ENCODE results near the gene AFAP1L1.

The AFAP1L1 gene

DNA sequence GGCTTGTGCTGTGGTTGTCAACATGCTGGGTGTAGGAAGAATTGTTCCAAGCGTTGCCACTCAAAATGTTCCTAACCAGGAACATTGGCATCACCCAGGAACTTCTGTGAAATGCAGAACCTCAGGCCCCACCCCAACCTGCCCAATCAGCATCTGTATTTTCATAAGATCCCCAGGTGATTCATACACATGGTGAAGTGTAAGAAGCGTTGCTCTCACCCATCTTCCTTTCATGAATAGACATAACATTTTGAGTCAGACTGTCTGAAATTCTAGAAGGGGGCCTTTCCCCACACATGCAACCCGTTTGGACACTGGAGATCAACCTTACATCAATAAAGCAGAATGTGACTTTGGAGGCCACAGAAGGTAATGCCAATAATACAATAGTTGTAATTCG is 9.3 kb upstream of the AFAP1L1 start:
- TF ChIP-seq ZNF384 (IDR thresholded peaks at IDR 0.05) (no peak), ARNT (IDR thresholded peaks at IDR 0.05) (no peak), CTBP1 (IDR thresholded peaks at IDR 0.05; ENCODE audit: borderline replicate concordance) (no peak), LEF1 (IDR thresholded peaks at IDR 0.05; ENCODE audit: borderline replicate concordance) (no peak), FOXK2 (IDR thresholded peaks at IDR 0.05) (no peak), FOXM1 (IDR thresholded peaks at IDR 0.05; ENCODE audit: borderline replicate concordance) (no peak), ELF4 (IDR thresholded peaks at IDR 0.05) (no peak), HDGF (IDR thresholded peaks at IDR 0.05; ENCODE audit: borderline replicate concordance) (no peak), SUZ12 (IDR thresholded peaks at IDR 0.05) (no peak), TARDBP (IDR thresholded peaks at IDR 0.05) (no peak), SP1 (IDR thresholded peaks at IDR 0.05) (no peak), L3MBTL2 (conservative IDR thresholded peaks at IDR 0.05) (no peak), BHLHE40 (IDR thresholded peaks at IDR 0.05; ENCODE audit: borderline replicate concordance) (no peak), NFRKB (IDR thresholded peaks at IDR 0.05) (no peak)
- TF ChIP-seq, protein P1, sequence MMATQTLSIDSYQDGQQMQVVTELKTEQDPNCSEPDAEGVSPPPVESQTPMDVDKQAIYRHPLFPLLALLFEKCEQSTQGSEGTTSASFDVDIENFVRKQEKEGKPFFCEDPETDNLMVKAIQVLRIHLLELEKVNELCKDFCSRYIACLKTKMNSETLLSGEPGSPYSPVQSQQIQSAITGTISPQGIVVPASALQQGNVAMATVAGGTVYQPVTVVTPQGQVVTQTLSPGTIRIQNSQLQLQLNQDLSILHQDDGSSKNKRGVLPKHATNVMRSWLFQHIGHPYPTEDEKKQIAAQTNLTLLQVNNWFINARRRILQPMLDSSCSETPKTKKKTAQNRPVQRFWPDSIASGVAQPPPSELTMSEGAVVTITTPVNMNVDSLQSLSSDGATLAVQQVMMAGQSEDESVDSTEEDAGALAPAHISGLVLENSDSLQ (IDR thresholded peaks at IDR 0.05), result no peak
- POLR2A ChIA-PET, result no interaction called here
- CTCF ChIA-PET, result no interaction called here
- no peak for DNase-seq (ENCODE audit: extremely low spot score)

DNA sequence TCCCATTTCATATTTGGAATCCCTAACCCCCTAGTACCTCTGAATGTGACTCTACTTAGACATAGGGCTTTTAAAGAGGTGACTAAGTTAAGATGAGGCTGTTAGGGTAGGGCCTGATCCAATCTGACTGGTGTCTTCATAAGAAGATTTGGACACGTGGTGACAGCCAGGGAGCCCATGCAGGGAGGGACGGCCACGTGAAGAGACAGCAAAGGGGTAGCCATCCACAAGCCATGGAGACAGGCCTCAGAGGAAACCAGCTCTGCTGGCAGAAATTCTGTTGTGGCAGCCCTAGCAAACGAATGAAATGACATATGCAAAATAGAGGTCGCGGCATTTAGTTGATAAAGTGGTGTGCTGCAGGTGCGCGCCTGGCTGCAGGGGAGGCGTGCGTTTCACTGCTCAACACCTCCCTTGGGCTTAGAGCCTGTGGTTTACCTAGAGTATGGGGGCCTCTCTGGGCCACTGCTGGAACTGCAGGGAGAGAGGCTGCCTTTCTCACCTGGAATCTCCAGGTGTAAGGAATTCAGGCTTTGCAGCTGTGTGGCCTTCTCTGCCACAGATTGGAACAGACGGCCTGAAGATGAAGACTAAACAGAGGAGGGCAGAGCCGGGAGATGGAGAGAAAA is 7.1 kb upstream of the AFAP1L1 start:
- no peak for TF ChIP-seq L3MBTL2 (conservative IDR thresholded peaks at IDR 0.05)
- no peak for TF ChIP-seq TARDBP (IDR thresholded peaks at IDR 0.05)
- no peak for TF ChIP-seq LEF1 (IDR thresholded peaks at IDR 0.05; ENCODE audit: borderline replicate concordance)
- no peak for TF ChIP-seq ZNF384 (IDR thresholded peaks at IDR 0.05)
- DNase-seq (ENCODE audit: extremely low spot score), result peak; percentile 39
- ChIA-PET POLR2A (no interaction called here), CTCF (interaction anchor here (0.7 to 2.3 kb wide), 8 partner anchors 7 to 170 kb away, joined by 3 to 9 read pairs (median 4); partner anchors contain the start of gene ABLIM3)

DNA sequence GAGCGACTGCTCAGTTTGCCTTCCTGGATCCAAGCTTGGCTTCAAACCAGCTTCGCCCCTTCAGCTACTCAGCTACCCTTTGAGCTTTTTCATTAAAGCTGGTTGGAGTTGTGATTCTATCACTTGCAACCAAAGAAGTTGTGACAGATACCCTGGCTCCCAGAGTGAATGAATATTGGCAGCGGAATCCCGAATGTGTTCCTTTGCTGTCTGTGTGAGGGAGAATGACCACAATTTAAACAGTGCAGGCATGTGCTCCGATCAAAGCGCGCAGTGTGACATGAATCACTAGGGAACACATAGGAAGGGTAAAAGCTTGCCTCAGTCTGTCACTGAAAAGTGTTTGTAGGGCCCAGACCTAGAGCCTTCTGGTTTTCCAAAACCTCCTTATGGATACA is 6.6 kb upstream of the AFAP1L1 start:
- TF ChIP-seq LEF1 (IDR thresholded peaks at IDR 0.05; ENCODE audit: borderline replicate concordance) (no peak), ZNF384 (IDR thresholded peaks at IDR 0.05) (no peak), ARNT (IDR thresholded peaks at IDR 0.05) (no peak), SUZ12 (IDR thresholded peaks at IDR 0.05) (no peak), BHLHE40 (IDR thresholded peaks at IDR 0.05; ENCODE audit: borderline replicate concordance) (no peak), FOXM1 (IDR thresholded peaks at IDR 0.05; ENCODE audit: borderline replicate concordance) (no peak), FOXA1 (IDR thresholded peaks at IDR 0.05) (no peak), TARDBP (IDR thresholded peaks at IDR 0.05) (no peak), ELF4 (IDR thresholded peaks at IDR 0.05) (no peak), SP1 (IDR thresholded peaks at IDR 0.05) (no peak), FOXK2 (IDR thresholded peaks at IDR 0.05) (no peak), HDGF (IDR thresholded peaks at IDR 0.05; ENCODE audit: borderline replicate concordance) (no peak), NFRKB (IDR thresholded peaks at IDR 0.05) (no peak), CTBP1 (IDR thresholded peaks at IDR 0.05; ENCODE audit: borderline replicate concordance) (no peak), L3MBTL2 (conservative IDR thresholded peaks at IDR 0.05) (no peak)
- TF ChIP-seq, protein P1 (IDR thresholded peaks at IDR 0.05), result no peak

DNA sequence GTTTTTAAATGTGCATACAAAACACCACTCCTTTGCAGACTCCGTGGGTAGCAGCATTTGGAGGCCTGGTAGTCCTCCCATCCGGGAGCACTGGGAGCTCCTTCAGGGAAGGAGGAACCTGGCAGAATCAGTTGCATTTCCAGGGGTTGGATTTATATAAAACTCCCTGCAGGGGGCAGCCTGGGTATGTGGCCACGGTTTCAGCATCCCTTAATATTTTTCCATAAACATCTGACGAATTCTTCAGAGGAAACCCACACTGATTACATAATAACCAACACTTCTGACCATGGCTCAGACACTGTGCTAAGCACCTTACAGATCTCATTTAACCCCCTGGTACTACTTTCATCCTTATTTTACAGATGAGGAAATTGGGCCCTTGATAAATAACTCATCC is 6.1 kb upstream of the AFAP1L1 start:
- ChIA-PET CTCF (interaction anchor here (0.7 to 2.3 kb wide), 10 partner anchors 8 to 169 kb away, joined by 3 to 9 read pairs (median 4); partner anchors contain the start of gene ABLIM3), POLR2A (no interaction called here)
- peak; percentile 23 for DNase-seq (ENCODE audit: extremely low spot score)

More for the DNA sequence above, 6.6 kb upstream of the AFAP1L1 start:
- no peak for DNase-seq (ENCODE audit: extremely low spot score)
- ChIA-PET POLR2A (no interaction called here), CTCF (interaction anchor here (0.7 to 2.3 kb wide), 11 partner anchors 8 to 170 kb away, joined by 3 to 9 read pairs (median 4); partner anchors contain the start of gene ABLIM3)

DNA sequence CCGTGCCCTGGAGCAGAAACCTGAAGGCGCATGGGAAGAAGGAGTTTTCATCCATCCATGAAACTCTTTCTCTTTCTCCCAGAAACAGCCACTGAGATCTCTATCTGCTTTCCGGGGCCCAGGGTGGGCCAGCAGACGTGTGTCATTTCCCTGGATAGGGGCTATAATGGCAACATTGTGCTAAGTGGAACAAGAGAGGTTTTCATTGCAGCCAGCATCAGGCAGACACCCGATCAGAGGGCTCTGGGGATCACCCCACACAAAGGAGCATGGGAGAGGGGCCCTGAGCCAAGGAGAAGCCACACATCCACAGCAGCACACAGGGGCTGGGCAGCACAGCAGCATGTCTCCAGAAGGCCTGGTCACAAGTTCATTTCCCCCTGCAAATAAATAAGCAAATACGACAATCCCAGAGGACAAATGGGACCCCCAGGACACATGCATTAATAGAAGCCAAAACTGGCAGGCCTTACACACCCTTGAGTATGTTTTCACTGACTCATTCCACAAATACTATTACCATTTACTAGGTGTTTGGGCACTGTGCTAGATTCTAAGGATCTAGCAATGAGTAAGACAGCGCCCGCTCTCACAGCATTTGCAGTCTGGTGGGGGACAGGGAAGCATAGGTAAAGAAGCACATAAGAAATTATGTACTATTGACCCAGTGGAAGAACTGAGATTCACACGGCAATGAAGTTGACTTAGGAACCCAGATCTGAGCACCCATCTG is 4.3 kb upstream of the AFAP1L1 start:
- no peak for DNase-seq (ENCODE audit: extremely low spot score)
- POLR2A ChIA-PET, result no interaction called here
- CTCF ChIA-PET, result interaction anchor here (1.2 to 1.3 kb wide), 2 partner anchors 14 to 153 kb away, joined by 3 to 5 read pairs; no protein-coding TSS in a partner anchor
- no peak for TF ChIP-seq FOXM1 (IDR thresholded peaks at IDR 0.05; ENCODE audit: borderline replicate concordance)
- no peak for TF ChIP-seq ZNF384 (IDR thresholded peaks at IDR 0.05)
- TF ChIP-seq ARNT (IDR thresholded peaks at IDR 0.05), result no peak
- no peak for TF ChIP-seq TARDBP (IDR thresholded peaks at IDR 0.05)
- no peak for TF ChIP-seq FOXA1 (IDR thresholded peaks at IDR 0.05)
- no peak for TF ChIP-seq CTBP1 (IDR thresholded peaks at IDR 0.05; ENCODE audit: borderline replicate concordance)
- no peak for TF ChIP-seq NFRKB (IDR thresholded peaks at IDR 0.05)
- TF ChIP-seq FOXK2 (IDR thresholded peaks at IDR 0.05), result no peak
- no peak for TF ChIP-seq ELF4 (IDR thresholded peaks at IDR 0.05)
- TF ChIP-seq, protein P1 (IDR thresholded peaks at IDR 0.05), result no peak
- no peak for TF ChIP-seq HDGF (IDR thresholded peaks at IDR 0.05; ENCODE audit: borderline replicate concordance)
- TF ChIP-seq SUZ12 (IDR thresholded peaks at IDR 0.05), result no peak
- no peak for TF ChIP-seq LEF1 (IDR thresholded peaks at IDR 0.05; ENCODE audit: borderline replicate concordance)
- TF ChIP-seq L3MBTL2 (conservative IDR thresholded peaks at IDR 0.05), result no peak
- no peak for TF ChIP-seq BHLHE40 (IDR thresholded peaks at IDR 0.05; ENCODE audit: borderline replicate concordance)
- no peak for TF ChIP-seq SP1 (IDR thresholded peaks at IDR 0.05)

More for the DNA sequence above, 6.1 kb upstream of the AFAP1L1 start:
- TF ChIP-seq FOXK2 (IDR thresholded peaks at IDR 0.05) (no peak), ELF4 (IDR thresholded peaks at IDR 0.05) (no peak), L3MBTL2 (conservative IDR thresholded peaks at IDR 0.05) (no peak), FOXA1 (IDR thresholded peaks at IDR 0.05) (no peak), HDGF (IDR thresholded peaks at IDR 0.05; ENCODE audit: borderline replicate concordance) (no peak), SP1 (IDR thresholded peaks at IDR 0.05) (no peak), ARNT (IDR thresholded peaks at IDR 0.05) (no peak), ZNF384 (IDR thresholded peaks at IDR 0.05) (no peak), FOXM1 (IDR thresholded peaks at IDR 0.05; ENCODE audit: borderline replicate concordance) (no peak), LEF1 (IDR thresholded peaks at IDR 0.05; ENCODE audit: borderline replicate concordance) (no peak), BHLHE40 (IDR thresholded peaks at IDR 0.05; ENCODE audit: borderline replicate concordance) (no peak), SUZ12 (IDR thresholded peaks at IDR 0.05) (no peak)
- TF ChIP-seq, protein P1 (IDR thresholded peaks at IDR 0.05), result no peak
